Measurements from ENCODE around the gene ME3. TPM values are rescaled to one million over a fixed set of nuclear protein-coding genes. Genes with fewer than 3 reads are reported as not detected.

Gene ME3
- total RNA-seq, 3 donors from 2014 or later: 29.3 to 51.2 (median 31.8) TPM

DNA sequence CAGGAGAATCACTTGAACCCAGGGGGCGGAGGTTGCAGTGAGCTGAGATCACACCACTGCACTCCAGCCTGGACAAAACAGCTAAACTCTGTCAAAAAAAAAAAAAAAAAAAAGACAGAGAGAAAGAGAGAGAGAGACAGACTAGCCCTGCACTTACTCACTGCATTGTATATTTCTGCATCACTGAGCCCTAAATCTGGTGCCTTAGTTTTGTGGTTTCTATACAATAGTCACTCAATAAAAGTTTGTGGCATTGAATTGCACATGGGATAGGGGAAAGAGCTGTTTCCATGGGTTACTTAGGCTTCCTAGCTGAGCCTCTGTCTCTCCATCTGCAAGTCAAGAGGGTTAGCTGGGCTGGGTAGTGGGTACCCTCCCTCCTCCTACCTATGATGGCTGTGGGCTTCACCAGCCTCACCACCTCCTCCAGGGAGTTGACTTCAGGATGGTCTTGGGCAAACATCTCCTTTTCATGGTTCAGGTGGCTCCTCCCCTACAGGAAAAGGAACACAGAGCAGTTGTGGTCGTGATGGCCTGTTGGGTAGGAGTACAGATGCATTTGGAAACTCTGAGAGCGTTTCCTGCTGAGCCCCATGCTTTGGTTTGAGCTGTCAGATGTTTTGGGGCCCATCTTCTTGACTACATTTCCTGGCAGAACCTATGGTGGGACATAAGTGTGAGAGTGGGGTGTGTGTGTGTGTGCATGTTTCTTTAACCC, 224.5 kb downstream of the ME3 start:
- TF ChIP-seq CTCF (IDR thresholded peaks at IDR 0.05): no peak
- intact Hi-C loops (cut with DNase I, micrococcal nuclease): no loop called here
- ATAC-seq: no peak
- no peak for DNase-seq
- H3K9me3 ChIP-seq: no peaks in the 10 kb centered on the region
- no peaks in the 10 kb centered on the region for H3K36me3 ChIP-seq (ENCODE audit: low read depth)
- no peaks in the 10 kb centered on the region for H3K4me1 ChIP-seq (ENCODE audit: low read depth)
- no peak overlapping the region for H3K4me3 ChIP-seq

GRCh38 chr11:86446924-86447285, 225.5 kb downstream of the ME3 start:
- ATAC-seq (no peak), DNase-seq (no peak)
- Histone ChIP-seq H3K4me3 (no peak overlapping the region), H3K9me3 (no peaks in the 10 kb centered on the region), H3K4me1 (ENCODE audit: low read depth) (no peaks in the 10 kb centered on the region), H3K36me3 (ENCODE audit: low read depth) (no peaks in the 10 kb centered on the region)
- TF ChIP-seq CTCF (IDR thresholded peaks at IDR 0.05): no peak
- intact Hi-C loops (cut with DNase I, micrococcal nuclease): no loop called here

DNA sequence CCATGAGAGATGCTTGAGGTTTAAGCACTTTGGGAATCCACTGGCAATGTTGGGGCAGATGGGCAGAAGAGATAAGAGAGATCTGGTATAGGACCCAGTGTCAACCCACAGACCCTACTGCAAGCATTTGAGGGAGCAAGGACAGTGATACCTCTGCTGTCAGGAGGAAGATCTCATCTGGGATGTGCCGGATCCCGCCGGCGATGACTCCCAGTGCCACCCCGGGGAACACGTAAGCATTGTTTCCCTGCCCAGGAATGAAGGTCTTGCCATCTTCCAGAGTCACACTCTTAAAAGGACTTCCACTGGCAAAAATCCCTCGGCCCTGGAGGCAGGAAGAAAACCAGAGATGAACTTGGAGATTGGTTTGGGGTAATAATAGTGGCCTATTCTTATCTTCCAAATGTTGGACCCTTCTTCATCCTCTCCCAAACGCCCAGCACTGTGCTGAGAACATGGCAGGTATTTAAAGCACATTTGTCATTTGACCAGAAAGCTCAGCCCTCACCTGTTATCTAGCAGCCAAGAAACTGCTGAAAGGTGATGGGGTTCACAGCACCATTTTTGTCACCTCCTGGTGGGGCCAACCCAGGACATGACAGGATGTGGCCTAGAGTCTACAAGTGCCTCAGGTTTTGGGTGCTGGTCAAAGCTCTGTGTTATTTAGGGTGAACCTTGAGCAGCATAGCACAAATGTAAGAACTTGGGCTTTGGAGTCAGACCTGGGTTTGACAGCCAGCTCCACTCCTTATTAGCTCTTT, 226.1 kb downstream of the ME3 start:
- ATAC-seq: no peak
- Histone ChIP-seq H3K4me3 (no peak overlapping the region), H3K4me1 (ENCODE audit: low read depth) (no peaks in the 10 kb centered on the region), H3K9me3 (no peaks in the 10 kb centered on the region), H3K36me3 (ENCODE audit: low read depth) (no peaks in the 10 kb centered on the region)
- intact Hi-C loops (cut with DNase I, micrococcal nuclease): no loop called here
- no peak for TF ChIP-seq CTCF (IDR thresholded peaks at IDR 0.05)
- no peak for DNase-seq

DNA sequence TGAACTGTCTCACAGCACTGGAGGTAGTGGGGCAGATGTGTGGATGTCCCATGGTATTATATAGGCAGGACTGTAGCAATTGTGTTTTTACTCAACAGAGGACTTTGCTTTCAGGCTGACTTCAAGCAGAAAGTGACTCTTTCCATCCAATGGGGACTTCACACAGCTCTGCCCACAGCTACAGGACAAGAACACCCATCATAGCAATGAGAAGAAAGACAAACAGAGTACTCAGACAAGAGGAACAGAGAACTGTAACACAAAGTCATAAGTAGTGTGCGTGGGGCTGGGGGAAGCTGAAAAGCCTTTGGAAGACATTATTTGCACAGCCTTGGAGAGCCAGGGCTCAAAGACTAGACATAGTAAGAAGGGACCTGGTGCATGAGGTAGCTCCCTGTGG, 227.4 kb downstream of the ME3 start:
- Histone ChIP-seq H3K9me3 (no peaks in the 10 kb centered on the region), H3K36me3 (ENCODE audit: low read depth) (no peaks in the 10 kb centered on the region), H3K4me3 (no peak overlapping the region), H3K4me1 (ENCODE audit: low read depth) (no peaks in the 10 kb centered on the region)
- no peak for TF ChIP-seq CTCF (IDR thresholded peaks at IDR 0.05)
- no peak for DNase-seq
- intact Hi-C loops (cut with DNase I, micrococcal nuclease): no loop called here
- ATAC-seq: no peak

- H3K4me1 ChIP-seq (ENCODE audit: low read depth): no peaks in the 10 kb centered on the region
- no peak overlapping the region for H3K4me3 ChIP-seq
- no peak for ATAC-seq
- no peaks in the 10 kb centered on the region for H3K9me3 ChIP-seq
- intact Hi-C loops (cut with DNase I, micrococcal nuclease): no loop called here
- H3K36me3 ChIP-seq (ENCODE audit: low read depth): no peaks in the 10 kb centered on the region
- DNase-seq: no peak
- no peak for TF ChIP-seq CTCF (IDR thresholded peaks at IDR 0.05)
These were observed 229.0 kb downstream of the ME3 start for GRCh38 chr11:86443415-86443814.

All from mucosa of descending colon (tissue), 3 donors.